NCI-H1694 (cell line): ENCODE measurements around the gene SLC48A1.

ENCODE experiments used
- DNase-seq: peaks from one replicate; lab custom pipeline; 2025; lab: John Stamatoyannopoulos, UW

The SLC48A1 gene

GRCh38 chr12:47773062-47773857 is at the start of gene SLC48A1:
Gene SLC48A1, plus strand, starts transcription at chr12:47773238. Its CDS starts 67 bp downstream, at chr12:47773305.
- no peak for DNase-seq

GRCh38 chr12:47725091-47725772 is 47.8 kb upstream of the SLC48A1 start, which contains the start of gene ENDOU:
Gene ENDOU, minus strand, starts transcription at chr12:47725490. Its CDS starts 77 bp downstream, at chr12:47725413.
- DNase-seq: no peak

- DNase-seq: no peak
These were observed 47.1 kb upstream of the SLC48A1 start for GRCh38 chr12:47725893-47726292.

GRCh38 chr12:47729233-47729632 is 43.8 kb upstream of the SLC48A1 start:
- no peak for DNase-seq

GRCh38 chr12:47730341-47730744 is 42.7 kb upstream of the SLC48A1 start:
- DNase-seq: no peak

GRCh38 chr12:47731723-47732122 is 41.3 kb upstream of the SLC48A1 start:
- DNase-seq: no peak

GRCh38 chr12:47732504-47732903 is 40.5 kb upstream of the SLC48A1 start:
- DNase-seq: no peak

GRCh38 chr12:47733142-47733541 is 39.9 kb upstream of the SLC48A1 start:
- DNase-seq: no peak

GRCh38 chr12:47734725-47735480 is 38.1 kb upstream of the SLC48A1 start:
- no peak for DNase-seq

GRCh38 chr12:47735649-47736048 is 37.4 kb upstream of the SLC48A1 start:
- DNase-seq: no peak

GRCh38 chr12:47736216-47736615 is 36.8 kb upstream of the SLC48A1 start:
- DNase-seq: no peak

GRCh38 chr12:47736877-47737676 is 36.0 kb upstream of the SLC48A1 start:
- DNase-seq: no peak

- no peak for DNase-seq
These were observed 35.0 kb upstream of the SLC48A1 start for GRCh38 chr12:47737936-47738594.

- DNase-seq: no peak
These were observed 33.7 kb upstream of the SLC48A1 start for GRCh38 chr12:47739297-47739696.

GRCh38 chr12:47739979-47740378 is 33.1 kb upstream of the SLC48A1 start:
- DNase-seq: no peak

- DNase-seq: no peak
These were observed 32.3 kb upstream of the SLC48A1 start for GRCh38 chr12:47740606-47741339.

- DNase-seq: peak; percentile 63
These were observed 31.7 kb upstream of the SLC48A1 start for GRCh38 chr12:47741340-47741703.

GRCh38 chr12:47742253-47742825 is 30.7 kb upstream of the SLC48A1 start:
- DNase-seq: no peak

GRCh38 chr12:47743311-47743860 is 29.7 kb upstream of the SLC48A1 start:
- no peak for DNase-seq
